ENCODE data around the gene PPP2R1A. TPM values are rescaled to one million over a fixed set of nuclear protein-coding genes. Genes with fewer than 3 reads are reported as not detected.

Gene PPP2R1A
- total and polyA plus RNA-seq, 2 of the 13 experiments (the other 11 are each of a cell fraction or from before 2014, with no cell fraction given) = 86.7 to 130 TPM

DNA sequence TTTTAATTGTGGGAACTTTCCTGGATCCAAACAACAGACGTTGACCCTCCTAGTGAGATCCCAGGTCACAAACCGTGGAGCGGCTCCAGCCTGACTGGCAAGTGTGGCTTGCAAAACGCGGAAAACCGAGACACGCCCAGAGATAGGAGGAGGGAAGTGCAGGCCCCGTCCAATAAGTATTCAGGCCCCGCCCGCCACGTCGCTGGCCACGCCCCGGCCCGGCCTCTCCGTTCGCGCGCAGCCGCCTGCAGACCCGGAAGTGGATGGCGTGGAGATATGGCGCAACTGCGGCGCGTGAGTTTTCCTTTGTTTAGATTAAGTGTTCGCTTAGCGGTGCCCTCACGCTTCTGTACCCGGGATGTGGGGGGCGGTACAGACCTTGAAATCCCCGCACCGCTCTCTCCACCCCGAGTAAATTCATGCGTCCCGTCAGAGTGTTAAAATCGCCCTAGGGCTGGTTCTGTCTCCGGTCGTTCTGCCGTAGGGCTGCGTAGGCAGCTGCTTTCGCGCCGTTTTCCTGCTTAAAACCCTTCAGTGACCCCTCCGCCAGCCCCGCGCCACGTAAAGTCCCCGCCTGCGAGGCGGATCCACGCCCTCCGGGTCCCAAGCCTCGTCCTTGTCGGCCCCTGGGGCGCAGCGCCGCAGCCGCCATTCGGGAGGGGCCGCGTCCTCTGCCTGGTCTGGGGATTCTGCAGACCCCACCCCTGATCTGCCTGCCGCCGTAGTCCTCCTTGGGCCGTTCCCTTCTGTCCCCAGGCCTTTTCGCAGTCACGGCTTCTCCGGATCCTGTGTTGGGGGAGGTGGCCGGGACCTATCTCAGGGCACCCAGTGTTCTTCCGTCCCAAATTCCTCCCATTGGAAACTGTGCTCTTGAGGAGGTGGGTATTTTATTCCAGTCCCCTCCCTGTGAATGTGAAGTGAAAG is 79.7 kb downstream of the PPP2R1A start, which contains the start of gene ZNF766 (continued):
- TF ChIP-seq FOXA3 (CRISPR knock-in tag; IDR thresholded peaks at IDR 0.05) (peak; percentile 15; the same call in 1 of the 2 replicates), KDM4B (CRISPR knock-in tag; IDR thresholded peaks at IDR 0.05) (no peak), HIVEP1 (CRISPR knock-in tag; IDR thresholded peaks at IDR 0.05) (no peak), ZNF75D (CRISPR knock-in tag; IDR thresholded peaks at IDR 0.05; ENCODE audit: borderline replicate concordance) (no peak), HNRNPUL1 (IDR thresholded peaks at IDR 0.05; ENCODE audit: low read depth, low read length) (no peak), MTA1 (CRISPR knock-in tag; IDR thresholded peaks at IDR 0.05; ENCODE audit: borderline replicate concordance) (no peak), ZNF232 (CRISPR knock-in tag; IDR thresholded peaks at IDR 0.05; ENCODE audit: borderline replicate concordance) (no peak), ZNF547 (CRISPR knock-in tag; IDR thresholded peaks at IDR 0.05) (no peak), SOX6 (IDR thresholded peaks at IDR 0.05) (no peak), SOX6 (CRISPR knock-in tag; IDR thresholded peaks at IDR 0.05) (peak; percentile 76), RFXAP (CRISPR knock-in tag; IDR thresholded peaks at IDR 0.05; ENCODE audit: borderline replicate concordance) (peak; percentile 90), ZZZ3 (CRISPR knock-in tag; IDR thresholded peaks at IDR 0.05; ENCODE audit: borderline replicate concordance) (no peak), NCOA1 (CRISPR knock-in tag; IDR thresholded peaks at IDR 0.05) (no peak), ZBTB20 (CRISPR knock-in tag; IDR thresholded peaks at IDR 0.05; ENCODE audit: borderline replicate concordance, low read depth) (no peak), NFATC3 (CRISPR knock-in tag; IDR thresholded peaks at IDR 0.05) (no peak), ELF4 (CRISPR knock-in tag; IDR thresholded peaks at IDR 0.05; ENCODE audit: borderline replicate concordance) (peak; percentile 96), ZNF614 (CRISPR knock-in tag; IDR thresholded peaks at IDR 0.05; ENCODE audit: borderline replicate concordance) (peak; percentile 54; the same call in 1 of the 2 replicates), ZNF282 (IDR thresholded peaks at IDR 0.05; ENCODE audit: partially characterized antibody) (no peak), GABPB1 (CRISPR knock-in tag; IDR thresholded peaks at IDR 0.05) (peak; percentile 93), HMG20B (CRISPR knock-in tag; conservative IDR thresholded peaks at IDR 0.05) (no peak), CEBPG (CRISPR knock-in tag; IDR thresholded peaks at IDR 0.05) (peak; percentile 96)
- TF ChIP-seq, protein P1, sequence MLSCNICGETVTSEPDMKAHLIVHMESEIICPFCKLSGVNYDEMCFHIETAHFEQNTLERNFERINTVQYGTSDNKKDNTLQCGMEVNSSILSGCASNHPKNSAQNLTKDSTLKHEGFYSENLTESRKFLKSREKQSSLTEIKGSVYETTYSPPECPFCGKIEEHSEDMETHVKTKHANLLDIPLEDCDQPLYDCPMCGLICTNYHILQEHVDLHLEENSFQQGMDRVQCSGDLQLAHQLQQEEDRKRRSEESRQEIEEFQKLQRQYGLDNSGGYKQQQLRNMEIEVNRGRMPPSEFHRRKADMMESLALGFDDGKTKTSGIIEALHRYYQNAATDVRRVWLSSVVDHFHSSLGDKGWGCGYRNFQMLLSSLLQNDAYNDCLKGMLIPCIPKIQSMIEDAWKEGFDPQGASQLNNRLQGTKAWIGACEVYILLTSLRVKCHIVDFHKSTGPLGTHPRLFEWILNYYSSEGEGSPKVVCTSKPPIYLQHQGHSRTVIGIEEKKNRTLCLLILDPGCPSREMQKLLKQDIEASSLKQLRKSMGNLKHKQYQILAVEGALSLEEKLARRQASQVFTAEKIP (CRISPR knock-in tag; IDR thresholded peaks at IDR 0.05; ENCODE audit: borderline replicate concordance) = no peak
- TF ChIP-seq, protein P2, sequence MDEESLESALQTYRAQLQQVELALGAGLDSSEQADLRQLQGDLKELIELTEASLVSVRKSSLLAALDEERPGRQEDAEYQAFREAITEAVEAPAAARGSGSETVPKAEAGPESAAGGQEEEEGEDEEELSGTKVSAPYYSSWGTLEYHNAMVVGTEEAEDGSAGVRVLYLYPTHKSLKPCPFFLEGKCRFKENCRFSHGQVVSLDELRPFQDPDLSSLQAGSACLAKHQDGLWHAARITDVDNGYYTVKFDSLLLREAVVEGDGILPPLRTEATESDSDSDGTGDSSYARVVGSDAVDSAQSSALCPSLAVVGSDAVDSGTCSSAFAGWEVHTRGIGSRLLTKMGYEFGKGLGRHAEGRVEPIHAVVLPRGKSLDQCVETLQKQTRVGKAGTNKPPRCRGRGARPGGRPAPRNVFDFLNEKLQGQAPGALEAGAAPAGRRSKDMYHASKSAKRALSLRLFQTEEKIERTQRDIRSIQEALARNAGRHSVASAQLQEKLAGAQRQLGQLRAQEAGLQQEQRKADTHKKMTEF (CRISPR knock-in tag; IDR thresholded peaks at IDR 0.05) = peak; percentile 74; the same call in 1 of the 2 replicates
- TF ChIP-seq, protein P3, sequence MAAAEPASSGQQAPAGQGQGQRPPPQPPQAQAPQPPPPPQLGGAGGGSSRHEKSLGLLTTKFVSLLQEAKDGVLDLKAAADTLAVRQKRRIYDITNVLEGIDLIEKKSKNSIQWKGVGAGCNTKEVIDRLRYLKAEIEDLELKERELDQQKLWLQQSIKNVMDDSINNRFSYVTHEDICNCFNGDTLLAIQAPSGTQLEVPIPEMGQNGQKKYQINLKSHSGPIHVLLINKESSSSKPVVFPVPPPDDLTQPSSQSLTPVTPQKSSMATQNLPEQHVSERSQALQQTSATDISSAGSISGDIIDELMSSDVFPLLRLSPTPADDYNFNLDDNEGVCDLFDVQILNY (CRISPR knock-in tag; conservative IDR thresholded peaks at IDR 0.05) = peak; percentile 90
- TF ChIP-seq, protein P4, sequence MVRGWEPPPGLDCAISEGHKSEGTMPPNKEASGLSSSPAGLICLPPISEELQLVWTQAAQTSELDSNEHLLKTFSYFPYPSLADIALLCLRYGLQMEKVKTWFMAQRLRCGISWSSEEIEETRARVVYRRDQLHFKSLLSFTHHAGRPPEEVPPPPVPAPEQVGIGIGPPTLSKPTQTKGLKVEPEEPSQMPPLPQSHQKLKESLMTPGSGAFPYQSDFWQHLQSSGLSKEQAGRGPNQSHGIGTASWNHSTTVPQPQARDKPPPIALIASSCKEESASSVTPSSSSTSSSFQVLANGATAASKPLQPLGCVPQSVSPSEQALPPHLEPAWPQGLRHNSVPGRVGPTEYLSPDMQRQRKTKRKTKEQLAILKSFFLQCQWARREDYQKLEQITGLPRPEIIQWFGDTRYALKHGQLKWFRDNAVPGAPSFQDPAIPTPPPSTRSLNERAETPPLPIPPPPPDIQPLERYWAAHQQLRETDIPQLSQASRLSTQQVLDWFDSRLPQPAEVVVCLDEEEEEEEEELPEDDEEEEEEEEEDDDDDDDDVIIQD (CRISPR knock-in tag; IDR thresholded peaks at IDR 0.05; ENCODE audit: low read depth) = peak; percentile 51; the same call in 1 of the 2 replicates

Measured in HepG2 (cell line).